Lower lobe of right lung (tissue), 2 donors: ENCODE measurements around the gene ARL13B. TPM values are rescaled to one million over a fixed set of nuclear protein-coding genes. Genes with fewer than 3 reads are reported as not detected.

Experiments used
- ATAC-seq, 2 donors: fragments of 200-7000 bp; cut with Tn5 transposase; one replicate each; pipeline ENCODE4 v1.9.1; 2020 to 2022; ENCODE audit warnings: mild to moderate bottlenecking in 2 of 2, moderate library complexity in 2 of 2
- DNase-seq: peaks from one replicate; pipeline ENCODE4 v3.0.0-alpha.2; 2020
- H3K27ac ChIP-seq: fragments of 200-600 bp; one replicate; pipeline ENCODE4 v1.8.0; 2022
- H3K27me3 ChIP-seq: fragments of 200-600 bp; one replicate; pipeline ENCODE4 v1.8.0; 2022; ENCODE audit warnings: low read depth
- H3K36me3 ChIP-seq: fragments of 200-600 bp; one replicate; pipeline ENCODE4 v1.8.0; 2022; ENCODE audit warnings: mild to moderate bottlenecking
- H3K4me1 ChIP-seq: fragments of 200-600 bp; one replicate; pipeline ENCODE4 v1.8.0; 2022
- H3K4me3 ChIP-seq: fragments of 200-600 bp; one replicate; pipeline ENCODE4 v1.8.0; 2022; ENCODE audit warnings: mild to moderate bottlenecking
- H3K9me3 ChIP-seq: fragments of 200-600 bp; one replicate; pipeline ENCODE4 v1.8.0; 2022
- CTCF ChIP-seq: fragments of 200-600 bp; IDR thresholded peaks from one replicate; pipeline ENCODE4 v1.8.0; 2022; ENCODE audit warnings: antibody characterized with exemption, mild to moderate bottlenecking
- intact Hi-C: fragments of 100-400 bp; cut with DNase I; formaldehyde crosslinking; loops from one replicate; pipeline ENCODE4 v1.11.0; 2022
- total RNA-seq: library from RNA; stranded (reverse); fragmentation: NEBNext Ultra II Directional; extraction: Animal tissue kit (Norgen Biotek cat#: 25700); gene quantifications from one replicate; pipeline ENCODE4 v1.2.1, GENCODE V29; 2021
- donor health status: DM: no; HTN: yes; CAD: no; lungs with severe emphysema.

The ARL13B gene
- total RNA-seq, 1 donor from 2014 or later = 21.1 TPM

GRCh38 chr3:94049267-94049666 is 69.3 kb downstream of the ARL13B start:
- intact Hi-C loops = no loop called here
- ATAC-seq (no peak), DNase-seq (no peak)
- TF ChIP-seq CTCF = no peak
- H3K4me1 ChIP-seq = no peaks in the 10 kb centered on the region
- H3K4me3 ChIP-seq = no peak overlapping the region
- H3K27ac ChIP-seq = no peak overlapping the region
- H3K36me3 ChIP-seq = peaks cover 10% of the 10 kb centered on the region
- H3K27me3 ChIP-seq = no peaks in the 10 kb centered on the region
- no peaks in the 10 kb centered on the region for H3K9me3 ChIP-seq

- Histone ChIP-seq H3K4me3 (no peak overlapping the region), H3K9me3 (no peaks in the 10 kb centered on the region), H3K27me3 (no peaks in the 10 kb centered on the region), H3K36me3 (peaks cover 4% of the 10 kb centered on the region), H3K27ac (no peak overlapping the region), H3K4me1 (no peaks in the 10 kb centered on the region)
- intact Hi-C loops = no loop called here
- no peak for ATAC-seq
- DNase-seq = no peak
- TF ChIP-seq CTCF = no peak
Measured at GRCh38 chr3:94050546-94050945, 70.6 kb downstream of the ARL13B start.

- no peak for TF ChIP-seq CTCF
- Histone ChIP-seq H3K4me3 (no peak overlapping the region), H3K9me3 (no peaks in the 10 kb centered on the region), H3K36me3 (peaks cover 11% of the 10 kb centered on the region), H3K27ac (no peak overlapping the region), H3K27me3 (no peaks in the 10 kb centered on the region), H3K4me1 (peaks cover 33% of the 10 kb centered on the region)
- DNase-seq (no peak), ATAC-seq (no peak)
- intact Hi-C loops = no loop called here
Measured at GRCh38 chr3:94061297-94061696, 81.3 kb downstream of the ARL13B start.

GRCh38 chr3:94062513-94063404 is 82.8 kb downstream of the ARL13B start, which contains the start of the genes DHFR2 and NSUN3:
TSS of gene DHFR2 (minus strand) at chr3:94062916. CDS start at chr3:94061511, 1,405 bp downstream.
TSS of gene NSUN3 (plus strand) at chr3:94063061. CDS start at chr3:94063127, 66 bp downstream.
- no peaks in the 10 kb centered on the region for H3K9me3 ChIP-seq

More at GRCh38 chr3:94062513-94063404, 82.8 kb downstream of the ARL13B start, which contains the start of the genes DHFR2 and NSUN3:
- peaks cover 33% of the 10 kb centered on the region for H3K4me1 ChIP-seq
- DNase-seq (peak; percentile 93), ATAC-seq (peak; percentile 96 to 98)
- H3K36me3 ChIP-seq = peaks cover 9% of the 10 kb centered on the region
- intact Hi-C loops = no loop called here
- H3K4me3 ChIP-seq = peak within 1 kb of the TSS; percentile 64
- no peaks in the 10 kb centered on the region for H3K27me3 ChIP-seq
- no peak for TF ChIP-seq CTCF
- peak within 1 kb of the TSS; percentile 92 for H3K27ac ChIP-seq
